Stimulated activated CD8-positive, alpha-beta memory T cell treated with anti-CD3 and anti-CD28 coated beads, Interleukin-2, amount 100 ng/mL, for 48 hours (primary cell): ENCODE measurements around the gene AGAP3.

Source experiments
- DNase-seq, 2 donors: peaks; one replicate each; pipeline ENCODE4 v3.0.0-alpha.2; 2020; ENCODE audit warnings: low read depth in 2 of 2

AGAP3 gene

DNA sequence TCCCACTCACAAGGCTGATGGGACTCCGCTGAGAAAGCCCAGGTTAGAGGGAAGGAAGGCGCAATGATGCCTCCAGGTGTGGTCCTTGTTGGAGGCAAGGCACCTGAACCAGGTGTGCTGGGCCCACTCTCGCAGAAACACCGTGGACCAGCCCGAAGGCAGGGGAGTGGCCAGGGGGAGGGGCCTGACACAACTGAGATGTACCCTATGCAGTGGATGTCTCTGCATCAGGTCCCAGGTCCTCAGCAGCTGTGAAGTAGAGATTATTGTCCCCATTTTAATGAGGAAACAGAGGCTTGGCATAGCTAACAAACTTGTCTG lies 49.2 kb downstream of the AGAP3 start:
- DNase-seq, result no peak

DNA sequence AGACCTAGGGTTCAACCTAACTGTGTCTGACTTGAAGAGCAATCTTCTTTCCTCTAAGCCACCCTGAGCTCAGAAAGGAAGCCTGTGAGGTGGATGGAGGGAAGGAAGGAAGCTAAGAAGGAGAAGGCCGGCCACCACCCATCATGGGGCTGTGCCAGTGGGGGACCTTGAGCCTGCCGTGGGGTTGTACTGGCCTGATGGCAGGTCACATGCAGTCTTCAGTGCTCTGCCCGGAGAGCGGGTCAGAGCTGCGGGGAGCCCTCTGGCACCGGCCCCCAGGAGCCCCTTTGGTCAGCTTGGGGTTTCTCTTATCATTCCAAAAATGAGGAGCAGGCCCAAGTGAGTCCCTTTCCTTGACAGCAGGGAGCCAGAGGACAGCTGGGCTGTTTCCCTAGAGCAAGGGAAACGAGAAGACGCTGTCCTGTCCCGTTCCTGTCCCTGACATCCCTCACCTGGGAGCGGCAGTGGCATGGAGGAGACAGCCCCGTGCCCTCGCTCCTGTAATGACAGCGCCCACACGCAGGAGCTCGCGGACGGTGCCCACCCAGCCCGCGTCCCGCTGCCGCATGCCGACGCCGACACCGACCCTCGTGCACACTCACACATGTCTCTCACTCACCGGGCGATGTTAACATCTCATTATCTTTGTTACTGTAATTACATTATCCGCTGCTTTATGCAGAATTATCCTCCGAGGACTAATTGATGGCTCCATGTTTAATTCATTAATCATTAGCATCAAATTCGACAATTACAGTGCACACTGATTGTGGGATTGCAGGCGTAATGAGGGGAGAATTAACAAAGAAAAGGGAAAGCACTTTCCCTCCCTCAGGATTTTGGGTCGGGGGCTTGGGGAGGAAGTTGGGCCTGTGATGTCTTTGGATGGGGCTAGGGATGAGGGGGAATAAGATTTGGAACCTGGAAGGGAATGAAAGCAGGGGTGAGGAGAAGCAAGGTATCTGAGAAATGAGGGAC lies 49.9 kb downstream of the AGAP3 start:
- DNase-seq, result no peak

DNA sequence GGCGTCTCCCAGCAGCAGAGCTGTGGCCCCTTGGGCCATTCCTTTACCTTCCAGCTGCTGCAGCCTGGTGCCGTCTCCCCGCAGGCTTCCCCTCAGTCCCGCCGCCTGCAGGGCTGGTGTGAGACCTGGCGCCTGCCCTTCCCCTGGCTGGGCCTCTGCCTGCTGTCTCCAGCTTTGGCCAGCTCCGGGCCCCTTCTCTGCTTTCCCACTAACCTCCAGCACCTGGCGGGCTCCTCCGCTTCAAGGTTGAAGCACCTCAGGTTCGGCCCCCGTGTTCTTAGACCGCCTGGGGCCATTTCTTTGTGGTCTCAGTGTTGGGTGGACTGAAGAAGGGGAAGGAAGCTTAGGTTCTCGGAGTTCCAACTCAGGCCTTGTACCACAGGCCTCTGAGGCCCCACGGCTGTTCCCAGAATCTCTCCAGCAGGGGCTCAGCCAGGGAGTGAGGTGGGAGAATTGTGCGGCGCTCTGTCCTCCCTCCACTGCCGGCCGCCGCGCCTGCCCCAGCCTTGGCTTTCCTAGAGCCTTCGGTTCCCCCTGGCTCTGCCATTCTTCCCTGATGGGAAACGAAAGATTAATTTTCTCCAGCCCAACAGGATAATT lies 50.9 kb downstream of the AGAP3 start:
- DNase-seq, result no peak

DNA sequence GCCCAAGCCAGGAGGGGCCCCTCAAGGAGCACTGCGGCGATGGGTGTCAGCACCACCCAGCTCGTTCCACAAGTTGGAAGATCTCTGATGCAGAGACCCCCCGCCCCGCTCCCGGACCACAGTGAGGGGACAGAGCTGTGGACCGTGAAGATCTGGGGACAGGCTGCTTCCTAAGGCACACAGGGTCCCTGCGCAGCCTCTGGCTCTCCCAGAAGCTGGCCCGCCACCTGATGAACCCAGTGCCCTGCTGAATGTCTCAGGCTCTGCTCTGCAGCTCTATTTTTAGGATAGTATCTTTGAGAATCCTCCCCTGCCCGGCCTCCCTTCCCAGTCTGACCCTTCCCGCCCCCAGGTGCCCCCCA lies 51.5 kb downstream of the AGAP3 start:
- no peak for DNase-seq

DNA sequence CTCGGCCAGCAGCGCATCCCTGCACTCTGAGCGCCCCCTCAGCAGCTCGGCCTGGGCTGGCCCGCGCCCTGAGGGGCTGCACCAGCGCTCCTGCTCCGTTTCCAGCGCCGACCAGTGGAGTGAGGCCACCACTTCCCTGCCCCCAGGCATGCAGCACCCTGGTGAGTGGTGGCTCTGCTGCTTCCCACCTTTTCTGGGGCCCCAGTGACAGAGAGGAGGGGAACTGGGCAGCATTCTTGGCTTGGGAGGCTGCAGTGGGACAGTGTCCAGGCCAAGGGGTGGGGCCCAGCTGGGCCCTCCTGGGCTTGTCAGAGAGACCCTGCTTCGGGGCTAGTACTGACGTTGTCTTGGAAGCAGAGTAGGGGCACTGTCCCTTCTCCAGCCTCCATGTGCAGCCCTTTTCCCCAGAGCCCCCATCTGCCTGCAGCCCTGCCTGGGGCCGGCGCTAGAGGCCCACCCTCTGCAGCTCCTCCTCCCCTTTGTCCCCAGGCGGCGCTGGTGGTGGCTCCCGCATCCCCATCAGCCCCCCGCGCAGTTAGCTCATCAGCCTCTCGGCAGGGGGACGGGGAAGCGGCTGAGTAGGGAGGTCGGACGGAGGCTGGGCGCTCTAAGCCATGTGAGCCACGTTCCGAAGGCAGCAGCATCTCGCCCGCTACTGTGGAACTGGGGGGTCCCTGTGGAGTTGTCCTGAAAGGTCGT lies 52.0 kb downstream of the AGAP3 start:
- no peak for DNase-seq

DNA sequence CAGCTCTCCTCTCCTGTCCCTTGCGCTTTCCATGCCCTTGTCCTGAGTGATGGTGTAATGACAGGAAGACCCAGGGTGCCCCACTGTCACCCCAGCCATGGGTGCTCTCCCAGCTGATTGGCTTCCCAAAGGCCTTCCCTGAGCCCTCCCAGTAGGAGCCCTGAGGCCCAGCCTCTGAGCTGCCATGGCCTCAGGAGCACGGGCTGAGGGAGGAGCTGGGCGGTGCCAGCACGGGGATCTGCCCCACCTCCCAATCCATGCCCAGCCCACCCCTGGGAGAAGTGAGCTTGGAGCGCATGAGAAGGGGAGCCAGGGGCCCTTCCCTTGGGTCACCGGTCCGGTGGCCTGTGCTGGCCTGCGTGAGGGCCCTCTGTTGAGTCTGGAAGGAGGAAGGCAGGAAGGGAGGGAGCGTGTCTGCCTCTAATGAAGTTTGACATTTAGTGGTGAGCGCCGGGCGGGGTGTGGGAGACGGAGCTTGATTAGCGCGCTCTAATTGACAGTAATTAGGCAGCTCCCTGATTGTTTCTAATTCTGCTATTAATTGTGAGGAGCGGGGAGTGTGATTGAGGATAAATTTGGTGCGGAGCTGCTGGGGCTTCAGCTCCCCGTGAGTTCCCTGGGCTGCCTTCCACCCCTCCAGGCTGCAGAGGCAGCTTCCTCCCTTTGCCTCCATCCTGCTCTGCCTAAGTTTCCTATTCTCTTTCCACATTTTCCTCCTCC lies 53.0 kb downstream of the AGAP3 start:
- no peak for DNase-seq

DNA sequence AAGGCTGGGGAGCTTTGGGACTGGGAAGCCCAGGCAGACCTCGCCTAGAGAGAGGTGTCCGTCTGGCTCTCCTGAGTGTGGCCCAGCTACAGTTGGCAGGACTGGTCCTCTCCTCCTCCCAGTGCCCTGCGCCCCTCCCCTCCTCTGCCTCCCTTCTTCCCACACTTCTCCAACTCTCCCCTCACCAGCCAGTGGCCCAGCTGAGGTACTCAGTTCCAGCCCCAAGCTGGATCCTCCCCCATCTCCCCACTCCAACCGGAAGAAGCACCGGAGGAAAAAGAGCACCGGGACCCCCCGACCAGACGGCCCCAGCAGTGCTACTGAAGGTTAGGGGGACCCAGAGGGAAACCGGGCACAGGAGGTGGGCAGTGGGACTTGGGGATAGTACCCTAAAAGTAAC lies 53.5 kb downstream of the AGAP3 start:
- DNase-seq, result no peak

DNA sequence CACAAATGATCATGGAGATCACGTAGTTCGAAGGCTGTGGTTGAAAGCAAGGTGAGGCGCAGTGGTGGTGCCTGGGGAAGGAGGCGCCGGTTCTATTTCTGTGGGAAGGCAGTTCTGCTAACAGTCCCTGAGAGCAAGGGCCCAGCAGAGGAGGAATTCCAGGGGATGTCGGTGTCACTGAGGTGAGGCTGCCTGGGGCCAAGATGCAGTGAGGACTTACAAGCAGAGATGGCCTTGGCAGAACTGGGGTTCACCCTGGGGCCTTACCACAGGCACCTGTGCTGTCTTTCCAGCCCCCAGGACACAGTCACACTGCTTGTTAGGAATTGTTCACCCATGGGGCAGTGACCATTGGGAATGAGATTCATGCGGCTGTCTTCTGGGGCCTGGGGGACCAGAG lies 54.6 kb downstream of the AGAP3 start:
- DNase-seq, result no peak

DNA sequence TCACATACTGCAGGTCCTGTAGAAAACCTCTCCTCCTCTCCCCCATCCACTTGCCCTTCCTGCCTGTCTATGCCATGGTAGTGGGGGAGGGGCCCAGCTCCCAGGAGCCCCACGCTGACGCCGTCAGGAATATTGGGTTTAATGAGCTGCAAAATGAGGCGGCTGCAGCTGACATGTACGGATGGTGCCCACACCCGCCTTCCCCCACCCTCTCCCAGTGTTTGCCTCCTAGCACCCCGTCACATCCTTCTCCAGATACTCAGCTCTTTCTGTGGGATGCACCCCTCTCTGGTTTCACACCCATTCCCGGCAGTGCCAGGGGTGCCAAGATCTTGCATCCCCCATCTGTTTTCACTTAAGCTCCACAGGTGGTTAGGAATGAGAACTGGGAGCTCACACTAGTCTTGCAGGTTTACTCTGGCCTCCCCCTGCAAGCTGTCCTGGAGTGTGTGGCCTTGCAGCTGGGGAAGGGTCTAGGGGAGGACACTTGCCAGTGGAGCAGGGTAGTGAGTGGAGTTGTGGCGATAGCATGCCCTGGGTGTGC lies 55.1 kb downstream of the AGAP3 start:
- DNase-seq, result no peak

DNA sequence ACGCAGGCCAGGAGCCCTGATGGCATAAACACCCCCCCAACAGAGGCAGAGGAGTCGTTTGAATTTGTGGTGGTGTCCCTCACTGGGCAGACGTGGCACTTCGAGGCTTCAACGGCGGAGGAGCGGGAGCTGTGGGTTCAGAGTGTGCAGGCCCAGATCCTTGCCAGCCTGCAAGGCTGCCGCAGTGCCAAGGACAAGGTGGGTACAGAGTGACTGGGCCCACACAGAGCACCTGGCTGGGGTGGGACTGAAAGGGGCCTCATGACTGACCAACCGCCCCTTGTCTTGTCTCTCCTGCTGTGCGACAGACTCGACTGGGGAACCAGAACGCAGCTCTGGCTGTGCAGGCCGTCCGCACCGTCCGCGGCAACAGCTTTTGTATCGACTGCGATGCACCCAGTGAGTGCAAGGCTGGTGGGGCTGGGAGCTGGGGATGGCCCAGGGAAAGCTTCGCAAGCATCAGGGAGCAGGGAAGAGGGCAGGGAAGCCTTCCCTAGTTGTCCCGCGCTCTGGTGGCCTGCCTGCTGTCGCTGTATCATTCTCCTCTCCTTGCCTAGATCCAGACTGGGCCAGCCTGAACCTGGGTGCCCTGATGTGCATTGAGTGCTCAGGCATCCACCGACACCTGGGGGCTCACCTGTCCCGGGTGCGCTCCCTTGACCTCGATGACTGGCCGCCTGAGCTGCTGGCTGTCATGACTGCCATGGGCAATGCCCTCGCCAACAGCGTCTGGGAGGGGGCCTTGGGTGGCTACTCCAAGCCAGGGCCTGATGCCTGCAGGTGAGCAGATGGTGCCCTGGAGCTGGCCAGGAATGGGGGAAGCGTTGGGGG lies 55.8 kb downstream of the AGAP3 start:
- DNase-seq, result no peak

DNA sequence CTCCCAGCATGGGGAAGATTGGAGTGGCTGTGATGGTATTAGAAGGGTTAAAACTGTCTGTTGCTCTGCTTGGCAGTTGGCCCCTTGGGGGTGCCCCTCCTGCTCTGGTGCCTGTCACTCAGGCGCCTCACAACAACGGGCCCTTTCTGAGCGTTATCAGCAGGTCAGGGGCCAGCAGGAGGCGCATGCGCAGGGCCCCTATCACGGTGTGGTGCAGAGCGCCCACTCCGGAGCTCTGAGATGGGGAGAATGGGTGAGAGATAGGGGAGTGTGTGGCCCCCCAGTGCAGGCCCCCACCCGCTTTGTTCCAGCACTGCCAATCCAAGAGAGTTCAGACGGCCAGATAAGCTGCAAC lies 56.4 kb downstream of the AGAP3 start:
- no peak for DNase-seq

DNA sequence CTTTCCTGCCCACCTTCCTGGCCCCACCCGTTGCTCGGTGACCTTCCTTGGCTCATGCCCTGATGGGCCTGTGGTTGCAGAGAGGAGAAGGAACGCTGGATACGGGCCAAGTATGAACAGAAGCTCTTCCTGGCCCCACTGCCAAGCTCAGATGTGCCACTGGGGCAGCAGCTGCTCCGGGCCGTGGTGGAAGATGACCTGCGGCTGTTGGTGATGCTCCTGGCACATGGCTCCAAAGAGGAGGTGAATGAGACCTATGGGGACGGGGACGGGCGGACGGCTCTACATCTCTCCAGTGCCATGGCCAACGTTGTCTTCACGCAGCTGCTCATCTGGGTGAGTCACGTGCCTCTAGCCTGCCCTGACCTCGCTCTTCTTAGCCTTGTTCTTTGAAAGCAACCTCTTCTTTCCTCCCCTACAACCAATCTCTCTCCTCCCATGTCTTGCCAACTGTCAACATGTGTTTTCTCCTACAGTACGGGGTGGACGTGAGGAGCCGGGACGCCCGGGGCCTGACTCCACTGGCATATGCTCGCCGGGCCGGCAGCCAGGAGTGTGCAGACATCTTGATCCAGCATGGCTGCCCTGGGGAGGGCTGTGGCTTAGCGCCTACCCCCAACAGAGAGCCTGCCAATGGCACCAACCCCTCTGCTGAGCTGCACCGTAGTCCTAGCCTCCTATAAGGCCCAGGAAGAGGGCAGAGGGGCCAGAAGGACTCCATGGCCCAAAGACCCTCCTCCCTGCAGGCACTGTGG lies 57.2 kb downstream of the AGAP3 start:
- DNase-seq, result no peak

DNA sequence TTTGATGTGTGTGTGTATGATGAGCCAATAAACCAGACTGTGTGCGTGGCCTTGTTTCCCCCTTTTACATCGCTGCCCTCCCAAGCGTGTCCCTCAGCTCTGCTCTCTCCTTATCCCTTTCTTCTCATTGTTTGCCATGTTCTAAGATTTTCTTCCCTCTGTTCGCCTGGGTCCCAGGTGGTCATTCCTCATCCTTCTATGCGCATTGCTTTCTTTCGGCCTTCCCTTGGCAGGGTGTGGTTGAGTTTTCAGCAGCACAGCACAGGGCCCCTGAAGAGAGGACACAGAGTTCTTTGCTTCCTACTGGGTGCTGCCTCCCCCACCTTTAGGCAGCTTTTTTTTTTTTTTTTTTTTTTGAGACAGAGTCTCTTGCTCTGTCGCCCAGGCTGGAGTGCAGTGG lies 58.1 kb downstream of the AGAP3 start:
- DNase-seq, result no peak

DNA sequence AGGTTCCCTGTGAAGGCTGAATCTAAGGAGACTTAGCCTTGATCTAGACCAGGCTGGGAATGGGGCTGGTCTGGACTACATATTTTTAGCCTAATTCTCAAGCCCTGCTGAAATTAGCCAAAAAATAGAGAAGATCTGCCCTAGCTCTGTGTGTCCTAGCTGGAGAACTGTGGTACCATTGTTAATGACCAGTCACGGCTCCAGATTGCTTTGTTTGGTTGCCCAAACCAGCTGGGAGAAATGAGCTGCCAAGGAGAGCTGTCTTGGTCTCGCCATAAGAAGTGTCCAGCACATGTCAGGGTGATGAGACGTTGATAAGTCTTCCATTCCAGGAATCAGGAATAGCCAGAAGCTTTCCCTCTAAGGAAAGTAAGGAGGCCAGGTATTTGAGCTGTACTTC lies 60.5 kb downstream of the AGAP3 start:
- DNase-seq, result no peak

DNA sequence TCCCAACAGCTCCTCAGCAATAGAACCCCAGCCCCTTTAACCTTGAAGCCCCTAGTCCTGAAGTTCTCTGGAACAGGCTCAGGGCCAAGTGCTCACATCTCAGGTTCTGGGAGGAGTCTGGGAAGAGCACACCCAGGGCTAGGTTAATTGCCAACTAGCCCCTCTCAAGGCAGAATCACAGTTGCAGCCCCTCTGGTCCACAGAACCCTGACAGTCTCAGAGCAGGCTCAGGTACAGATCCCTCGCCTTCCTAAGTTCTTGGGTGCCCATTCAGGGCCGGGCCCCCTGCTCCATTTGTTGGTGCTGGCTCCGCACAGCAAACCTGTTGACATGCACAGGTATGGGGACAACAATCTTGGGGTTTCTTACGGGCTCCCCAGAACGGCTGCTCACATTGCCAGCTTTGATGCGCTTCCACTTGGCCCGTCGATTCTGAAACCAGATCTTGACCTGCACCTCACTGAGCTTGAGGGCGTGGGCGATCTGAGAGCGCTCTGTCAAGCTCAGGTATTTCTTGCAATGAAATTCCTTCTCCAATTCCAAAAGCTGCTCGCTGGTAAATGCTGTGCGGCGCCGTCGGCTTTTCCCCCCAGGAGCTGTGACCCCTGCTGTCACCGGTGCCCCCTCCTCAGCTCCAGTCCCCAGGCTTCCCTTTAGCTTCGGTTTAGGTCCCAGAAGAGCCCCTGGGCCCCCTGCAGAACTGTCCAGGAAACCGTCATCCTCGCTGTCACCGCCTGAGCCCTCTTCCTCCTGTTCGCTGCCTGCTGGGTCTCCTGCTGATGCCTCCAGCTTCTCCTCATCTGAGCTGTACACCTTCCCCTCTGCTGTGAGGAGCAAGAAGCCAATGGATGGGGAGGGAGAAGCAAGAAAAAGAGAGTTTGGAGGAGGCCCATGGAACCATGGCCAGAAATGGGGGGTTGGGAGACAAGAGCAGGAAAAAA lies 62.3 kb downstream of the AGAP3 start:
- no peak for DNase-seq

DNA sequence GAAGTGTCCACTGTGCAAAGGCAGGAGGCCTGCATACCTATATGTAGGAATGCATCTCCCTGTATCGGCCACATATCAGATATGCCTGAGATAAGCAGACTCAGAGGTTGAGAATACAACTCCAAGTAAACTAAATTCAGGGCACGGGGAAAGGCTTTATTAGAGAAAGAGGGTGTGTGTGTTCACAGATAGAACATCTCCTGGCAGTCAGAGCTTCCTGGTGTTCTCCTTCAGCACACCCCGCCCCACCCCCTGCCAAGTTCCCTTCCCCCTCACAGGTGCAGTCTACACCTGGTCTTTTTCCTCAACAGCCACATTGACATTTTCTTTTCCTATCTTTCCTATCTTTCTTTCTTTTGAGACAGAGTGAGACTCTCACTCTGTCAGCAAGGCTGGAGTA lies 64.1 kb downstream of the AGAP3 start:
- no peak for DNase-seq

DNA sequence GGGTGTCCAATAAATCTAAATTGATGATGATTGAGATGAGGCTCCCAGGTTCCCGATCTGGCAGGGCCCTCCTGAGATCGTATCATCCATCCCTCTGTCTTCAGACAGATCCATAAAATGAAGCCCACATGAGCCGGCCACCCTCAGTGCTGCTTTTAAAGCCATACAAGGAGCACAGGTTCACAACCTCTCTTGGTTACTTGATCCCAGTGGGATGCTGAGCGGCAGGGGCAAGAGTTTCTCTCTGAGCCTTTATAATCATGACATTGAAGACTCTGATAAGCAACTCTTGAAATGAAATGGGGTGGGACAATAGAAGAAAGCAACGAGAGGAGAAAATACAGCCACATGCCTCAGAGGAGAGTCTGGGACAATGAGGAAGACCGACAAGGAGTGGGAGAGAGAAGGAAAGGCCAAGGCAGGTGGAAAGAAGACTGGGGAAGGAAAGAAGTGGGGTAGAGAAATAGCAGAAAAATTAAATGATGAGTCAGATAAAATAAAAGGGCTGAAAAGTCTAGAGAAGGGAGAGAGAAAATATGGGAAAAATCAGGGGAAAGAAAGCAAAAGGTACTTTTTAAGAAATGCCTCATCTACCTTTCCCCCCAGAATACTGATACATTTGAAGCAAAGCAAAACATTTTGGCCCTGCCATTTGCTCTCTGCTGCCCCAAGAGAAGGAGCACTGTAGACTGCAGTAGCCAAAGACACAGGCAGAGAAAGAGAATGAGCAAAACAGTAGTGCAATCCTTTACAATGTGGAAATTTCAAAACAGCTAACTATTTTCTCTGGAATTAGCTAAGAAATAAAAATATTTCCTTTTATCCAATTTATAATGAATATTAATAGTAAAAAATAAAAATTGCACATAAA lies 66.6 kb downstream of the AGAP3 start:
- no peak for DNase-seq

DNA sequence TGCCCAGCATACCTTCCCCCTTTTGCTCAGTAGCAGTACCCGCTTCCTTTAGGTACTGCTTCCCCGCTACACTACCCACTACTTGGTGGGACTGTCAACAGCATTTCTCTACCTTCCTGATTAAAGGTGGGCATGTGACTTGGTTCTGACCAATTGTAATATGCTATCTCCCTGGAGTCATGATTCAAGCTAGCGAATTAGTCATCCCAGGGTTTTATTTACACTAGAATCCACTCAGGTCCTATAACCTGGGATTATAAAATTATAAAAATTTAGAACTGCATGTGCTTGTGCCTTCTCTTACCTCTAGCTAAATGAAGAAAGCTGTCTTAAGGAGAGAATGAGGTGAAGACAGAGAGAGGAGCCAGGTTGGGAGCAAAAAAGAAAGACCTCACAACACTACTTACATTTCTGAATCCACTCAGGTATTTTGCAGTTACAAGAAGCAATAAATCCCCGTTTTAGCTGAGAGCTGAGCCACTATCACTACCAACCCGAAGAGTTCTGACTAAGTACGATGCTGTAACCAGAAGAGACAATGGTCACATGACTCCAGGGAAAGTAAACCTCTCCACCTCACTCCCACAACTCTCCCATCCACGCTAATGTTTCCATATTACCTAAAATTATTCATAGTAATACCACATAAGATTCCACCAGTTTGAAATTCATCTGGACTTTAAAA lies 71.5 kb downstream of the AGAP3 start:
- no peak for DNase-seq
